Type B pancreatic cell (in vitro differentiated cells): ENCODE measurements around the gene POR. TPM values are rescaled to one million over a fixed set of nuclear protein-coding genes. Genes with fewer than 3 reads are reported as not detected.
A peak's percentile ranks its signal among the peaks of the same experiment; 100 is the strongest.

Experiments used
- DNase-seq: peaks from one replicate; pipeline ENCODE4 v3.0.0; 2021; ENCODE audit warnings: mixed read lengths; ENCODE audit not compliant: unreplicated experiment; ENCODE audit errors: extremely low spot score
- H3K27ac Mint-ChIP-seq: 2 replicates; pipeline ENCODE4 v1.8.0; 2021; ENCODE audit warnings: mild to moderate bottlenecking, mixed read lengths
- H3K27me3 Mint-ChIP-seq: 2 replicates; pipeline ENCODE4 v1.8.0; 2021; ENCODE audit warnings: mixed read lengths
- H3K36me3 Mint-ChIP-seq: 2 replicates; pipeline ENCODE4 v1.8.0; 2021; ENCODE audit warnings: mixed read lengths
- H3K4me1 Mint-ChIP-seq: one replicate; pipeline ENCODE4 v1.8.0; 2021; ENCODE audit warnings: mixed read lengths; ENCODE audit not compliant: unreplicated experiment
- H3K4me3 Mint-ChIP-seq: 2 replicates; pipeline ENCODE4 v1.8.0; 2021; ENCODE audit warnings: mild to moderate bottlenecking, mixed read lengths
- H3K9me3 Mint-ChIP-seq: 2 replicates; pipeline ENCODE4 v1.8.0; 2021; ENCODE audit warnings: mixed read lengths
- total RNA-seq: library from RNA; stranded (reverse); gene quantifications from 2 replicates; pipeline ENCODE4 v1.2.1, GENCODE V29; 2021; ENCODE audit warnings: low replicate concordance
- TF ChIP-seq, protein P1 (sequence below): fragments of 200-600 bp; sonication (generic); conservative IDR thresholded peaks from 2 replicates; pipeline ENCODE4 v1.5.0; 2021; ENCODE audit warnings: antibody characterized with exemption, mild to moderate bottlenecking

POR gene
- total RNA-seq, 1 donor from 2014 or later, result 122 TPM

DNA sequence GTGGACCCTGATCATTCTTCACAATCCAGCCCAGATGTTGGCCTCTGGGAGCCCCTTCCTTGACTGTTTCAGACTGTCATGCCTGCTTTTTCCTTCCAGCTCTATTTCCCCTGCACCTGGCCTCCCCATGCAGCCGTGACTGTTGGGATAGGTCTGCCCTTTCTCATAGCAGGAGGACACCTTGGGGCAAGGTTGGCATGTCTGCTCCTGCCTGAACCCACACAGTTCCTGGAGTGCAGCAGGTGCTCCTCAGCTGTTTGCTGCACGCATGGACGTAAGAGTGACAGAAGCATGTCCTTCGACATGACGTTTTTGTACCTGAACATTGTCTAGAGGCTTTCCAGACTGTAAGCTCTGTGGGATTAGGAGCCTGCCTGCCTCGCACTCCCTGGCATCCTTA lies 24.0 kb downstream of the POR start:
- peaks cover 19% of the 10 kb centered on the region for H3K36me3 Mint-ChIP-seq
- DNase-seq, result no peak
- no peaks in the 10 kb centered on the region for H3K27me3 Mint-ChIP-seq
- no peak overlapping the region for H3K27ac Mint-ChIP-seq
- H3K9me3 Mint-ChIP-seq, result no peaks in the 10 kb centered on the region
- peaks cover 12% of the 10 kb centered on the region for H3K4me1 Mint-ChIP-seq
- no peak overlapping the region for H3K4me3 Mint-ChIP-seq
- TF ChIP-seq, protein P1, sequence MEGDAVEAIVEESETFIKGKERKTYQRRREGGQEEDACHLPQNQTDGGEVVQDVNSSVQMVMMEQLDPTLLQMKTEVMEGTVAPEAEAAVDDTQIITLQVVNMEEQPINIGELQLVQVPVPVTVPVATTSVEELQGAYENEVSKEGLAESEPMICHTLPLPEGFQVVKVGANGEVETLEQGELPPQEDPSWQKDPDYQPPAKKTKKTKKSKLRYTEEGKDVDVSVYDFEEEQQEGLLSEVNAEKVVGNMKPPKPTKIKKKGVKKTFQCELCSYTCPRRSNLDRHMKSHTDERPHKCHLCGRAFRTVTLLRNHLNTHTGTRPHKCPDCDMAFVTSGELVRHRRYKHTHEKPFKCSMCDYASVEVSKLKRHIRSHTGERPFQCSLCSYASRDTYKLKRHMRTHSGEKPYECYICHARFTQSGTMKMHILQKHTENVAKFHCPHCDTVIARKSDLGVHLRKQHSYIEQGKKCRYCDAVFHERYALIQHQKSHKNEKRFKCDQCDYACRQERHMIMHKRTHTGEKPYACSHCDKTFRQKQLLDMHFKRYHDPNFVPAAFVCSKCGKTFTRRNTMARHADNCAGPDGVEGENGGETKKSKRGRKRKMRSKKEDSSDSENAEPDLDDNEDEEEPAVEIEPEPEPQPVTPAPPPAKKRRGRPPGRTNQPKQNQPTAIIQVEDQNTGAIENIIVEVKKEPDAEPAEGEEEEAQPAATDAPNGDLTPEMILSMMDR, result no peak

DNA sequence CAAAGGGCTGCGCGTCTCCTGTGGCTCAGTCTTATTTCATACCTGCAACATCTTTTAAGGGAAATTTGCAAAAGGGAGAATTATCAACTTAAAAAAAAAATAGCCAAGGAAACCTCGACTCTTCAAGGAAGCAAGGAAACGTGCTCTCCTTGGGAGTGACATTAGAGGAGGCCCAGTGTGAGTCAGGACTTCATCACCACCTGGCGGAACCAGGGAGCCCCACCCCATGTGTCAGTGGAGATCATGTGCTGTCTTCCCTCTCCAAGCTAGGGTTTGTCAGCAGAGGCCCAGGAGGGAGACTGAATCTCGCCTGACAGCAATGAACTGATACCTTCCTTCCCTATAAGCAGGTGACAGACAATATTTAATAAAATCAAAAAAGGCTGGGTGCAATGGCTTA lies 28.9 kb downstream of the POR start:
- H3K36me3 Mint-ChIP-seq, result peaks cover 20% of the 10 kb centered on the region
- H3K4me1 Mint-ChIP-seq, result peaks cover 20% of the 10 kb centered on the region
- TF ChIP-seq, protein P1, result no peak
- no peaks in the 10 kb centered on the region for H3K27me3 Mint-ChIP-seq
- no peak for DNase-seq
- H3K27ac Mint-ChIP-seq, result peak overlapping the region; percentile 56
- H3K4me3 Mint-ChIP-seq, result no peak overlapping the region
- no peaks in the 10 kb centered on the region for H3K9me3 Mint-ChIP-seq

DNA sequence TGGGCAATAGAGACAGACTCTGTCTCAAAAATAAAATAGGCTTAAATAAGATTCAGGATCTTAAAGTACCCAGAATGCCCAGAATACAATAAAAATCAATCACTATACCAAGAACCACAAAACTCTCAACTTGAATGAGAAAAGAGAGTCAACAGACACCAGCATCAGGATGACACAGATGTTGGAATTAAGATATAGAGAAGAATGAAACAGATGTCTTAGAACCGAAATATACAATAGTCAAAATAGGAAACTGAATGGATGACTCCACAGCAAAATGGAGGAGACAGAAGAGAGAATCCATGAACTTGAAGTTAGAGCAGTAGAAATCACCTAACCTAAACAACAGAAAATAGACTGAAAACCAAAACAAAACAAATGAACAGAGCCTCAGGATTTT lies 29.6 kb downstream of the POR start:
- H3K27ac Mint-ChIP-seq, result peak overlapping the region; percentile 56
- peaks cover 19% of the 10 kb centered on the region for H3K4me1 Mint-ChIP-seq
- no peaks in the 10 kb centered on the region for H3K27me3 Mint-ChIP-seq
- no peaks in the 10 kb centered on the region for H3K9me3 Mint-ChIP-seq
- H3K36me3 Mint-ChIP-seq, result peaks cover 19% of the 10 kb centered on the region
- no peak overlapping the region for H3K4me3 Mint-ChIP-seq
- no peak for DNase-seq
- TF ChIP-seq, protein P1, result no peak

DNA sequence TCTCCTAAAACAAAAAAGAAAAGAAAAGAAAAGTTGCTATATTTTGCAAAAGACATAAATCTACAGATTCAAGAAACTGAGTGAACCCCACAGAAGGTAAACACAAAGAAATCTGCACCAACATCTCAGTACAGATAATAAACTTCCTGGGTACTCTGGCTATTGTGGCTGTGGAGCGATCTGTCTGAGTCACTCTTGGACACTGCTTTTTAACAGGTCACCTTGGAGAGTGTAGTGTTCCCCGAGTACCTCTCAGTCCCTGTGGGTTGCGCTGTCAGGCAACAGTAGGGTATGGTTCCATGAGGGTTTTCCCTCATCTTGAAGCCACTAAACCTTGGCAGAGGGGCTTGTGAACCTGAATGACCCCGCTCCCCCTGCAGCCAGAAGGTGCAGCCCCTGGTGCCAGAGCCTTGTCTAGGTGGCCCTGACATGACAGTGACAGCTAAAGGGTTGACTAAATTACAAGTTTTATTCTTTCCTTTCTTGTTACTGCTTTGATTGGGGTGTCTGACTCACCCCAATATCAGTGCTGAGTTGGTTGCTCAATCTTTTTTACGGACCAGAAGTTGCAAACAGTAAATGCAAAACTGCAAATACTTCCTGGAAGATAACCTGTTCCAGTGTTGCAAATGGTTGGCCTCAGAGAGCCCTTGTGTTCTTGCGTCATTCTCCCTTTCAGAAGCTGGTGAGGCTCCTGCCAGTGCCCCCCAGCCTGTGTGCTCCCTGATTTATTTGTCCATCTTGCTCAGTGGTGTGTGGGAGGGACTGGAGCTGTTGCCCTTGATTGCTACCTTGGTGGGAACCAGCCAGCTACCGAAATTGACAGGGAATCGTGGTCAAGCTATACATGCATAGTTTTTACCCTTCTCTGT lies 30.6 kb downstream of the POR start:
- H3K36me3 Mint-ChIP-seq, result peaks cover 19% of the 10 kb centered on the region
- peaks cover 24% of the 10 kb centered on the region for H3K4me1 Mint-ChIP-seq
- no peak for DNase-seq
- H3K4me3 Mint-ChIP-seq, result no peak overlapping the region
- TF ChIP-seq, protein P1, result no peak
- peak overlapping the region; percentile 56 for H3K27ac Mint-ChIP-seq
- no peaks in the 10 kb centered on the region for H3K9me3 Mint-ChIP-seq
- H3K27me3 Mint-ChIP-seq, result no peaks in the 10 kb centered on the region

DNA sequence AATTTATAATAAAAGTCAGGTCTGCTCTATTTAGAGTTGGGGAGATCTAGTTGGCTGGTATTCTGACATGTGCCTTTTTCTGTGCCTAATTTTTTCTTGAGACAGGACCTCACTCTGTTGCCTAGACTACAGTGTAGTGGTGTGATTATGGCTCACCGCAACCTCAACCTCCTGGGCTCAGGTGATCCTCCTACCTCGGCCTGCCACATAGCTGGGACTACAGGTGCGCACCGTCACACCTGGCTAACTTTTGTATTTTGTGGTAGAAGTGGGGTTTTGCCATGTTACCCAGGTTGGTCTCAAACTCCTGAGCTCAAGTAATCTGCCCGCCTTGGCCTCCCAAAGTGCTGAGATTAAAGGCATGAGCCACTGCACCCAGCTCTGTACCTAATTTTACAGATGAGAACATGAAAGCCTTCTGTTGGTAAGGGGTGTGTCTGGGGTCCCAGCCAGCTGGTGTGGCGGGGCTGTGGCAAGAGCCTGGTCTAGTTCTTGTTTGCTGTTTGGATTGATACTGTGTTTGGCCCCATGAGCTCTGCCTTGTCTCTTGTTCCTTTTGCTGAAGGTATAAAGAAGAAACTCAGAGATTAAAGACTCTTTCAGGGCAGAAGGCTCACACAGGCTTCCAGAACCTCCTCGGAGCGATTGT lies 31.4 kb downstream of the POR start:
- Mint-ChIP-seq H3K4me1 (peaks cover 24% of the 10 kb centered on the region), H3K36me3 (peaks cover 17% of the 10 kb centered on the region), H3K27me3 (no peaks in the 10 kb centered on the region), H3K9me3 (no peaks in the 10 kb centered on the region), H3K27ac (peak overlapping the region; percentile 56), H3K4me3 (no peak overlapping the region)
- TF ChIP-seq, protein P1, result no peak
- no peak for DNase-seq
